ENCODE data around the gene AHRR.

The AHRR gene

GRCh38 chr5:431711-432050 is 110.2 kb downstream of the AHRR start:
- DNase-seq (ENCODE audit: low read depth): no peak
- TF ChIP-seq CTCF (IDR thresholded peaks at IDR 0.05; ENCODE audit: control insufficient read depth, extremely low read depth, insufficient read depth): no peak
- H3K4me3 ChIP-seq (ENCODE audit: low read depth, low read length): no peak overlapping the region

- no peak for DNase-seq (ENCODE audit: low read depth)
- no peak for TF ChIP-seq CTCF (IDR thresholded peaks at IDR 0.05; ENCODE audit: control insufficient read depth, extremely low read depth, insufficient read depth)
- H3K4me3 ChIP-seq (ENCODE audit: low read depth, low read length): no peak overlapping the region
Measured at GRCh38 chr5:432201-432927, 110.8 kb downstream of the AHRR start.

GRCh38 chr5:432928-433791 is 111.6 kb downstream of the AHRR start:
- TF ChIP-seq CTCF (IDR thresholded peaks at IDR 0.05; ENCODE audit: control insufficient read depth, extremely low read depth, insufficient read depth): no peak
- DNase-seq (ENCODE audit: low read depth): no peak
- no peak overlapping the region for H3K4me3 ChIP-seq (ENCODE audit: low read depth, low read length)

- no peak for DNase-seq (ENCODE audit: low read depth)
- H3K4me3 ChIP-seq (ENCODE audit: low read depth, low read length): no peak overlapping the region
- no peak for TF ChIP-seq CTCF (IDR thresholded peaks at IDR 0.05; ENCODE audit: control insufficient read depth, extremely low read depth, insufficient read depth)
Measured at GRCh38 chr5:433836-434235, 112.3 kb downstream of the AHRR start.

GRCh38 chr5:434443-435146 is 113.1 kb downstream of the AHRR start:
- TF ChIP-seq CTCF (IDR thresholded peaks at IDR 0.05; ENCODE audit: control insufficient read depth, extremely low read depth, insufficient read depth): no peak
- H3K4me3 ChIP-seq (ENCODE audit: low read depth, low read length): no peak overlapping the region
- DNase-seq (ENCODE audit: low read depth): no peak

GRCh38 chr5:435156-435790 is 113.8 kb downstream of the AHRR start:
- no peak for DNase-seq (ENCODE audit: low read depth)
- no peak for TF ChIP-seq CTCF (IDR thresholded peaks at IDR 0.05; ENCODE audit: control insufficient read depth, extremely low read depth, insufficient read depth)
- H3K4me3 ChIP-seq (ENCODE audit: low read depth, low read length): no peak overlapping the region

All from LNCaP clone FGC (cell line).